ENCODE results near the gene TMEM212. TPM values are rescaled to one million over a fixed set of nuclear protein-coding genes. Genes with fewer than 3 reads are reported as not detected.

Gene TMEM212
- total RNA-seq, 1 donor from 2014 or later, result not detected

- FAIRE-seq (no peak), DNase-seq (ENCODE audit: low read depth) (no peak)
- TF ChIP-seq, protein P1, sequence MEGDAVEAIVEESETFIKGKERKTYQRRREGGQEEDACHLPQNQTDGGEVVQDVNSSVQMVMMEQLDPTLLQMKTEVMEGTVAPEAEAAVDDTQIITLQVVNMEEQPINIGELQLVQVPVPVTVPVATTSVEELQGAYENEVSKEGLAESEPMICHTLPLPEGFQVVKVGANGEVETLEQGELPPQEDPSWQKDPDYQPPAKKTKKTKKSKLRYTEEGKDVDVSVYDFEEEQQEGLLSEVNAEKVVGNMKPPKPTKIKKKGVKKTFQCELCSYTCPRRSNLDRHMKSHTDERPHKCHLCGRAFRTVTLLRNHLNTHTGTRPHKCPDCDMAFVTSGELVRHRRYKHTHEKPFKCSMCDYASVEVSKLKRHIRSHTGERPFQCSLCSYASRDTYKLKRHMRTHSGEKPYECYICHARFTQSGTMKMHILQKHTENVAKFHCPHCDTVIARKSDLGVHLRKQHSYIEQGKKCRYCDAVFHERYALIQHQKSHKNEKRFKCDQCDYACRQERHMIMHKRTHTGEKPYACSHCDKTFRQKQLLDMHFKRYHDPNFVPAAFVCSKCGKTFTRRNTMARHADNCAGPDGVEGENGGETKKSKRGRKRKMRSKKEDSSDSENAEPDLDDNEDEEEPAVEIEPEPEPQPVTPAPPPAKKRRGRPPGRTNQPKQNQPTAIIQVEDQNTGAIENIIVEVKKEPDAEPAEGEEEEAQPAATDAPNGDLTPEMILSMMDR (IDR thresholded peaks at IDR 0.05; ENCODE audit: insufficient read depth, low read length, severe bottlenecking), result no peak
- Histone ChIP-seq H3K36me3 (ENCODE audit: control insufficient read depth, insufficient read depth, low read length) (no peaks in the 10 kb centered on the region), H3K4me3 (ENCODE audit: low read depth, low read length) (no peak overlapping the region), H3K27me3 (ENCODE audit: control insufficient read depth, insufficient read depth, low read length) (no peaks in the 10 kb centered on the region)
These were observed 1.7 kb downstream of the TMEM212 start for GRCh38 chr3:171844873-171845272.

- Histone ChIP-seq H3K27me3 (ENCODE audit: control insufficient read depth, insufficient read depth, low read length) (no peaks in the 10 kb centered on the region), H3K36me3 (ENCODE audit: control insufficient read depth, insufficient read depth, low read length) (no peaks in the 10 kb centered on the region), H3K4me3 (ENCODE audit: low read depth, low read length) (no peak overlapping the region)
- no peak for DNase-seq (ENCODE audit: low read depth)
- TF ChIP-seq, protein P1 (IDR thresholded peaks at IDR 0.05; ENCODE audit: insufficient read depth, low read length, severe bottlenecking), result no peak
- no peak for FAIRE-seq
These were observed 2.5 kb downstream of the TMEM212 start for GRCh38 chr3:171845481-171846284.

DNA sequence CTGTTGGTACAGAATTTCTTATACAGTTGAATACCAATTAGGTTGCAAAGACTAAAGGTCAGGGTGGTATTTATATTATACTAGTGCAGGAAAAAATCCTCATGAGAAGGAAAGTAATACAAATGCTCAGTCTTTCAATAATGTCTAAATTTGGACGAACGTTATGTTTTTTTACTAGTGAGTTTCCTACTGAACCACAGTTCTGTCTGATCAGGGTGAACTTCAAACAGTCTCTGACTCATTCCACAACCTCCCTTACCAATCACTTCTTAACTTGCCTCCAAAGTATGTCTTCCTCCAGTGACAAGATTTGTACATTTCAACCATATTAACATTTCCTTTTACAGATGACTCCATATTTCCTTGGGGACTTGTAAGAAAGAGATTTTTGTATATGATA, 3.4 kb downstream of the TMEM212 start:
- no peak for FAIRE-seq
- peak; percentile 50 for DNase-seq (ENCODE audit: low read depth)
- no peaks in the 10 kb centered on the region for H3K36me3 ChIP-seq (ENCODE audit: control insufficient read depth, insufficient read depth, low read length)
- no peaks in the 10 kb centered on the region for H3K27me3 ChIP-seq (ENCODE audit: control insufficient read depth, insufficient read depth, low read length)
- H3K4me3 ChIP-seq (ENCODE audit: low read depth, low read length), result no peak overlapping the region
- TF ChIP-seq, protein P1 (IDR thresholded peaks at IDR 0.05; ENCODE audit: insufficient read depth, low read length, severe bottlenecking), result no peak

DNA sequence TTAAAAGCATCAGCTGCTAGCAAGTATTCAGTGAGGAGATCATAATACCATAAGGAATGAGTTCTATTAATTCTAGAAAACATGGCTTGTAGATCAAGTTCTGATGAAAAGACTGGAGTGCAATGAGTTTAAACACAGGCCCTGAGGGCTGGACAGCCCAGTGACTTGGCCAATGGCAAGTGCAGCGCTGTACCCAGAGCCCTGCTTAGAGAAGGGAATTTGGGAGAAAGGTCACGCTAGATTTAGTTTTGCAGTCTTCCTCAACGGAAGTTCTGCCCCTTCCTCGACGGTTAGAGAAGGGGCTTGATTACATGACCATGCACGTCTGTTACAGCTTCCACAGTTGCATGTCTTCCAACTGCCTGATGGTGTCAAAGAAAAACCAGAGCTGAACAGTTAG, 4.0 kb downstream of the TMEM212 start:
- no peak overlapping the region for H3K4me3 ChIP-seq (ENCODE audit: low read depth, low read length)
- H3K27me3 ChIP-seq (ENCODE audit: control insufficient read depth, insufficient read depth, low read length), result no peaks in the 10 kb centered on the region
- FAIRE-seq, result no peak
- no peaks in the 10 kb centered on the region for H3K36me3 ChIP-seq (ENCODE audit: control insufficient read depth, insufficient read depth, low read length)
- TF ChIP-seq, protein P1 (IDR thresholded peaks at IDR 0.05; ENCODE audit: insufficient read depth, low read length, severe bottlenecking), result no peak
- no peak for DNase-seq (ENCODE audit: low read depth)

- DNase-seq (ENCODE audit: low read depth), result no peak
- H3K36me3 ChIP-seq (ENCODE audit: control insufficient read depth, insufficient read depth, low read length), result no peaks in the 10 kb centered on the region
- TF ChIP-seq, protein P1 (IDR thresholded peaks at IDR 0.05; ENCODE audit: insufficient read depth, low read length, severe bottlenecking), result no peak
- no peak overlapping the region for H3K4me3 ChIP-seq (ENCODE audit: low read depth, low read length)
- no peak for FAIRE-seq
- no peaks in the 10 kb centered on the region for H3K27me3 ChIP-seq (ENCODE audit: control insufficient read depth, insufficient read depth, low read length)
These were observed 4.6 kb downstream of the TMEM212 start for GRCh38 chr3:171847595-171848259.

All from bronchial epithelial cell (primary cell).